Glomerular visceral epithelial cell (primary cell): ENCODE data around the gene ACOXL.

Source experiments
- DNase-seq: peaks from one replicate; pipeline ENCODE4 v3.0.0-alpha.2; 2016; ENCODE audit errors: extremely low spot score

Gene ACOXL

GRCh38 chr2:110794390-110794789 lies 62.0 kb downstream of the ACOXL start:
- no peak for DNase-seq

GRCh38 chr2:110794951-110795350 lies 62.6 kb downstream of the ACOXL start:
- DNase-seq = no peak

DNA sequence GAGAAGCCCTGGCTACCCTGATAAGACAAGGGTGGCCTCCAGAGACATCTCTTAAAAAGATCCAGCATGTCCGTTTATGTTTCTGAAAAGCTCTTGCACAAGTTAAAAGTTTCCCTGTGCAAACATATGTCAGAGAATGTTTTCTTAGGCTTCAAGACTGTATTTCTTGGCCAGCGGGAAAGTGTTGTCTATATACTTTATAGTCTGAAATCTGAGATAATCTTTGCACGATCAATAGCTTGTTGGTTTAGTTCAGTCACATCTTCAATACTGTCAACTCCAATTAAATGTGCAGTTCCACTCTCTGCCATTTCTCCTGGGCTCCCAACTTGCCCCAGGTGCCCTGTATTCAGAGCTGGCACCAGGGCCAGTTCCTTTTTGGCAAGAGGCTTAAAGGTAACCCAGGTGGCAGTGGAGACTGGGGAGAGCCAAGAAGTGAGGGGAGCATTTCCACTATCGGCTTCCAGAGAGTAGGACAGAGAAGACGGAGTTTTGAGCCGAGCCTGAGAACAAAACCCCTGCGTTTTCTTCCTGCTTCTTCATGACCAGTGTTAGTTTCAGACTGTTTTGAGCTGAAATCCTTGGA lies 64.4 kb downstream of the ACOXL start:
- no peak for DNase-seq

- no peak for DNase-seq
Measured at GRCh38 chr2:110799376-110799775, 67.0 kb downstream of the ACOXL start.

DNA sequence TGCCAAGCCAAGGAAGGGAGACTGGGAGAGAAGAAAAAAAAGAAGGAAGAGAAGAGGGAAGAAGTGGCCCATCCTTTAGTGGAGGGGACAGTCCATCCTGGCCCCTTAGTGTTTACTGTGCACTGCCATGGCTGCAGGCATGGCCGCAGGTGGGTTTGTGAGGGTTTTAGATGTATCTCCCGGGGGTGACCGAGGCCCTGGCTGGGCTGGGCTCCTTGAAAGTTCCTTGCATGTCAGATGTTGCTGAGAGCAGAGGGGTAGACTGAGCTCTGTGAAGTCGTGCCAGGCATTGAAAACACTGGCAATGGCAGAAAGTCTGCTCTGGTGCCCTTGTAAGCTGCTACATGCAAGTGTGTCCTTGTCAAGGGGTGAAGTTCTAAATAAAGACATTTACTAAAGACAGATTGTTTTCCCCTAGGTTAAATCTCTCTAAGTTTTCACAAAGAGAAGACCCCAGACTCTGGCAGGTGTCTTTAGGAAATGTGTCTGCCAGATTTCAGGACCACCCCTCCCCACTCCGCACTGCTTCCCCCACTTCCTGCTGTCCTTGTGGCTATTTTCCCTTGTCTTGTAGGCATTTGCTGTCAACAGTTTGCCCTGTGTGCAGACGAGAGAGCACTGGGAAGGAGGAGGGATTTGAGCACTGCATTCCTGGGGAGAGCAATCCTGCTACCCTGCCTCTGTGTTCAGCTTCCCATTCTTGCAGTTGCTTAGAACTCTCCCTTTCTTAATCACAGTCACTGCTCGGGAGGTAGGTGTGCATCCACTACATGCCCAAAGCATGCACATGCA lies 68.4 kb downstream of the ACOXL start:
- DNase-seq = no peak

- DNase-seq = no peak
Measured at GRCh38 chr2:110802208-110802932, 70.0 kb downstream of the ACOXL start.

- no peak for DNase-seq
Measured at GRCh38 chr2:110804433-110804832, 72.1 kb downstream of the ACOXL start.

DNA sequence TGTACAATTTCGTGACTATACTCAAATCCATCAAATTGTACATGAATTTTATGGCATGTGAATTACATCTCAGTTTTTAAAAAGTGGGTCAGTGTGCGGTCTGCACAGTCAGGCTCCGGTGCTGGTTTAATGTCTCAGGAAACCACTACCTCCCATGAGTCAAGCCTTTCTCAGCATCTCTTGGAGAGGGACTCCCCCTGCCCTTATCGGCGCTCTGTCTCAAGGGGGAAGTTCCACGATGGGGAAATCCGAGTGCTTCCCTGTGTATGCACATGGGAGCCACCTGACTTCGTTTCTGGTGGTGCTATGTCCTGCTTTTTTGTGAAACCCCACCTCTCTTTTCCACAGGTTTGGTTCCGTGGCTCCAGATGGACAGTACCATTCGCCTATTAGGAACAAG lies 72.5 kb downstream of the ACOXL start:
- DNase-seq = no peak

- no peak for DNase-seq
Measured at GRCh38 chr2:110805894-110806452, 73.6 kb downstream of the ACOXL start.

DNA sequence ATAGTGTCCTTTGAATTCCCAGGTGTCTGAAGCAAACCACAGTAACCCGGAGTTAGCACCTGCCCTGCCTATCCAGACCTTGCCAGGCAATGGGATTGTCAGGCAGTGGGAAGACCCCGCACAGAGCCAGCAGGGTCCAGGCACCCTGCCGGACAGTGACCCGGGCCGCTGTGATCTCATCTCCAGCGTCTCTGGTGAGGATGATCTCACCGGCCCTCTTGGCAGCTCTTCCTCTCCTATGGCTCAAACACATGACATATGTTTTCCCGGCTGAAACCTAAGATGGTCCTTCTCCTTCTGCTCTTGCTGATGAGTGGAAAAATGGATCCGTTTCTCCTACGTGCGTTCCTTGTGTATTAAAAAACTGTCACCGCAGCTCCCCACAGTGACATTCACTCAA lies 75.1 kb downstream of the ACOXL start:
- no peak for DNase-seq

GRCh38 chr2:110810404-110810803 lies 78.0 kb downstream of the ACOXL start:
- DNase-seq = no peak

DNA sequence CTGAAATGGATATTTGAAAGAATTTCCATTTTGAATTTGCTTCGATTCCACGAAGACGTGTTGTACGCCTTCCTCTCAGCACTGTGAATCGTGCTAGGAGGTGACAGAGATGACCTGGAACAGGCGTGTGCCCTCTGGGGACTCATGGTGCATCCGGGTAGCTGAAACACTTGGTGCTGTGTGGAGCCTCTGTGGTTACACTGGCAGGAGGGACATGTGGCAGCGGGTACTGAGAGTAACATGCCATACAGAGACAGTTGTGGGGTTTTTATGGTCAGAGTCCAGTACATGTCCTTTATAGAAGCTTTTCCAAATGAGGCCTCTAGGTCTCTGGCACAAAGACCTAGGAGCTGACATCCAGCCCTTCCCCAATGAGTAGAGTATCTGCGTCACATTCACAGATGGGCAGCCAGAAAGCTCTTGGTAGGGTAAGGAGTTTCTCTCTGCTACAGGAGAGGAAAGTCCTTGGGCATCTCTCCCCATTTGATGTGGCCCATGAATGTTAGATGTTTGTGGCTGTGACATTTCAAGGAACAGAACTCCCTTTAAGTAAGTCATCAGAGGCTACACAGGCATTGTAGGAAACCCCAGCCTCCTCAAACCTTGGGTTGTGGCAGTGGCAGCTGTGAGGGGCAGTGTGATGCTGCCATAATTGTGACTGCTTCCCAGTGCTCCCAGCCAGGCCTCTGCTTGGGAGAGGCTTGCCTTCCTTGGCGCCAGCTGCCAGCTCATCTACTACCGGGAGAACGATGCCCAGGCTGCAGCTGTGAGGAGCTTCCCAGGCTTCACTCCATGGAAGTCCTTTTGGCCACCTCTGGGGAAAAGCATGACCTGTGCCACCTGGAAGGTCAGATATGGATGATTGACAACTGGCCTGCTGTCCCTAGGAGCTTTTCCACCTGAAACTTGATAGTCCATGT lies 80.6 kb downstream of the ACOXL start:
- DNase-seq = no peak

DNA sequence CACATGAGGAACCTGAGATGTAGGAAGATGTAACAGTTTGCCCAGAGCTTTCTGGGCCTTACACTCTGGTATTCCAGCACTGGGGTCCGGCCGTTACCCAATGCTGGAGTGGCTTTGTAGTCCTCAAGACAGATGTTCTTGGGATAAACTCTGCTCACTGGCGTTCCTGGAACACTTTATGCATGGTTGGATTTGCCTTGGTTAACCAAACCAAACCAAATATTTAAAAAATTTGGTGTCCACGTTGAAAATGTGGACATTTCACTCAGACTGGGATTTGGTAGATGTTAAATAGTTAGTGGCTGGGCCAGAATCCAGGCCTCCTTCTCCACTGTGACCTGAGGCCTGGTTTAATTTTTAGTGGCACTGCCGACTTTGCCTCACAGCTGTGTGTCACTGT lies 81.5 kb downstream of the ACOXL start:
- DNase-seq = no peak

DNA sequence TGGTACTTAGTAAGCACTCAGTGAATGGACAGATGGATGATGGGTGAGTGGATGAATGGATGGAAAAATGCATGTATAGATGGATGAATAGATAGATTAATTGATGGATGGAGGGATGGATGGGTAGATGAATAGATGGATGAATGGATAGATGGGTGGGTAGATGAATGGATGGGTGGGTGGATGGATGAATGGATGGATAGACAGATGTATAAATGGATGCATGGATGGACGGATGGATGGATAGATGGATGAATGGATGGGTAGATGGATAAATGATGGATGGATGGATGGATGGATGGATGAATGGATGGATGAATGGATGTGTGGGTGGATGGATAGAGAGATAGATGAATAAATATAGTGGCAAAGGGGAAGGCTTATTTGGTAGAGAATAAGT lies 83.6 kb downstream of the ACOXL start:
- no peak for DNase-seq

- DNase-seq = no peak
Measured at GRCh38 chr2:110816404-110817365, 84.3 kb downstream of the ACOXL start.

- DNase-seq = no peak
Measured at GRCh38 chr2:110818767-110819481, 86.6 kb downstream of the ACOXL start.

GRCh38 chr2:110819711-110820110 lies 87.3 kb downstream of the ACOXL start:
- DNase-seq = no peak

GRCh38 chr2:110820128-110820527 lies 87.8 kb downstream of the ACOXL start:
- DNase-seq = no peak

GRCh38 chr2:110823165-110823564 lies 90.8 kb downstream of the ACOXL start:
- no peak for DNase-seq

DNA sequence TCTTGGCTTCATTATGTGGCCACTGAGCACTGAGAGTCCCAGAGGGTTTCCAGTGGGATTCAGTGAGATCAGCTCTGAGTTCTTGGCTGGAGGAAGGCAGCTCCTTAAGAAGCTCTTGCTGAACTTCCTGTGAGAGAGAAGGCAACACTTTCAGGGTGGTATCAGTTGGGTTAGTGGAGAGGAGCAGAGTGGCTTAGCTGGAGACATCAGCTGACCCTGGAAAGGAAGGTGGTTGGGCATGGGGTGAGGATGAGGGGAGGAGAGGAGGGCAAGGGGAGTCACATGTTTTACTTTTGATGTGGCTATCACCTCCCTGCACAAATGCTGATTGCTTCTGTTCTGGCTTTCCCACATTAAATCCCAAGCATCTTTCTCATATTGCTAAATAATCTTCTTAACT lies 95.1 kb downstream of the ACOXL start:
- no peak for DNase-seq
